Measurements from ENCODE around the gene SYNPO2. TPM values are rescaled to one million over a fixed set of nuclear protein-coding genes. Genes with fewer than 3 reads are reported as not detected.

Gene SYNPO2
- total RNA-seq, 1 experiment from 2014 or later: 0.26 TPM

GRCh38 chr4:118909173-118909956, 20.7 kb downstream of the SYNPO2 start:
- Histone ChIP-seq H3K4me1 (ENCODE audit: insufficient read depth, low read length, poor library complexity, severe bottlenecking) (no peaks in the 10 kb centered on the region), H3K9me3 (ENCODE audit: low read depth, low read length, poor library complexity, severe bottlenecking) (no peaks in the 10 kb centered on the region), H3K27ac (ENCODE audit: low read depth, low read length, poor library complexity, severe bottlenecking) (no peak overlapping the region), H3K27me3 (replicated peaks; ENCODE audit: insufficient read depth, low read depth, low read length, poor library complexity) (no peaks in the 10 kb centered on the region), H3K4me3 (ENCODE audit: low read depth, low read length, poor library complexity, severe bottlenecking) (no peak overlapping the region), H3K36me3 (ENCODE audit: insufficient read depth, low read length, poor library complexity, severe bottlenecking) (no peaks in the 10 kb centered on the region)
- no peak for DNase-seq (ENCODE audit: low spot score)
- ChIA-PET POLR2A (ENCODE audit: low non-redundant PET) (no interaction called here), CTCF (no interaction called here)
- BruUV-seq (replicated peaks): no TSS peak
- intact Hi-C loops (cut with micrococcal nuclease; ENCODE audit: unreplicated experiment): no loop called here
- TF ChIP-seq EZH2 (IDR thresholded peaks at IDR 0.05; ENCODE audit: borderline replicate concordance, low read depth, low read length, poor library complexity, severe bottlenecking) (no peak), CTCF (conservative IDR thresholded peaks at IDR 0.05; ENCODE audit: low read depth, low read length) (no peak)

- no TSS peak for BruUV-seq (replicated peaks)
- Histone ChIP-seq H3K4me1 (ENCODE audit: insufficient read depth, low read length, poor library complexity, severe bottlenecking) (no peaks in the 10 kb centered on the region), H3K27me3 (replicated peaks; ENCODE audit: insufficient read depth, low read depth, low read length, poor library complexity) (no peaks in the 10 kb centered on the region), H3K9me3 (ENCODE audit: low read depth, low read length, poor library complexity, severe bottlenecking) (no peaks in the 10 kb centered on the region), H3K4me3 (ENCODE audit: low read depth, low read length, poor library complexity, severe bottlenecking) (no peak overlapping the region), H3K36me3 (ENCODE audit: insufficient read depth, low read length, poor library complexity, severe bottlenecking) (no peaks in the 10 kb centered on the region), H3K27ac (ENCODE audit: low read depth, low read length, poor library complexity, severe bottlenecking) (no peak overlapping the region)
- no peak for DNase-seq (ENCODE audit: low spot score)
- intact Hi-C loops (cut with micrococcal nuclease; ENCODE audit: unreplicated experiment): no loop called here
- no peak for TF ChIP-seq CTCF (conservative IDR thresholded peaks at IDR 0.05; ENCODE audit: low read depth, low read length)
- TF ChIP-seq EZH2 (IDR thresholded peaks at IDR 0.05; ENCODE audit: borderline replicate concordance, low read depth, low read length, poor library complexity, severe bottlenecking): no peak
- POLR2A ChIA-PET (ENCODE audit: low non-redundant PET): no interaction called here
- CTCF ChIA-PET: no interaction called here
Observed at GRCh38 chr4:118910221-118910620, 21.6 kb downstream of the SYNPO2 start.

GRCh38 chr4:118911238-118911703, 22.6 kb downstream of the SYNPO2 start:
- H3K27ac ChIP-seq (ENCODE audit: low read depth, low read length, poor library complexity, severe bottlenecking): no peak overlapping the region
- H3K9me3 ChIP-seq (ENCODE audit: low read depth, low read length, poor library complexity, severe bottlenecking): no peaks in the 10 kb centered on the region
- DNase-seq (ENCODE audit: low spot score): no peak
- H3K27me3 ChIP-seq (replicated peaks; ENCODE audit: insufficient read depth, low read depth, low read length, poor library complexity): no peaks in the 10 kb centered on the region
- H3K4me1 ChIP-seq (ENCODE audit: insufficient read depth, low read length, poor library complexity, severe bottlenecking): no peaks in the 10 kb centered on the region
- no TSS peak for BruUV-seq (replicated peaks)
- ChIA-PET CTCF (interaction anchor here (0.5 kb wide), 1 partner anchor 44 kb away, joined by 17 read pairs; no protein-coding TSS in a partner anchor), POLR2A (ENCODE audit: low non-redundant PET) (no interaction called here)
- TF ChIP-seq CTCF (conservative IDR thresholded peaks at IDR 0.05; ENCODE audit: low read depth, low read length) (no peak), EZH2 (IDR thresholded peaks at IDR 0.05; ENCODE audit: borderline replicate concordance, low read depth, low read length, poor library complexity, severe bottlenecking) (no peak)
- H3K4me3 ChIP-seq (ENCODE audit: low read depth, low read length, poor library complexity, severe bottlenecking): no peak overlapping the region
- H3K36me3 ChIP-seq (ENCODE audit: insufficient read depth, low read length, poor library complexity, severe bottlenecking): no peaks in the 10 kb centered on the region
- intact Hi-C loops (cut with micrococcal nuclease; ENCODE audit: unreplicated experiment): no loop called here

All from A673 (cell line).